DMS53 (cell line): ENCODE data around the gene DHX29.
A peak's percentile ranks its signal among the peaks of the same experiment; 100 is the strongest.

Experiments
- DNase-seq: peaks from one replicate; lab custom pipeline; 2025; lab: John Stamatoyannopoulos, UW

DHX29 gene

GRCh38 chr5:55313870-55314617 is 6.5 kb upstream of the DHX29 start:
- DNase-seq = no peak

DNA sequence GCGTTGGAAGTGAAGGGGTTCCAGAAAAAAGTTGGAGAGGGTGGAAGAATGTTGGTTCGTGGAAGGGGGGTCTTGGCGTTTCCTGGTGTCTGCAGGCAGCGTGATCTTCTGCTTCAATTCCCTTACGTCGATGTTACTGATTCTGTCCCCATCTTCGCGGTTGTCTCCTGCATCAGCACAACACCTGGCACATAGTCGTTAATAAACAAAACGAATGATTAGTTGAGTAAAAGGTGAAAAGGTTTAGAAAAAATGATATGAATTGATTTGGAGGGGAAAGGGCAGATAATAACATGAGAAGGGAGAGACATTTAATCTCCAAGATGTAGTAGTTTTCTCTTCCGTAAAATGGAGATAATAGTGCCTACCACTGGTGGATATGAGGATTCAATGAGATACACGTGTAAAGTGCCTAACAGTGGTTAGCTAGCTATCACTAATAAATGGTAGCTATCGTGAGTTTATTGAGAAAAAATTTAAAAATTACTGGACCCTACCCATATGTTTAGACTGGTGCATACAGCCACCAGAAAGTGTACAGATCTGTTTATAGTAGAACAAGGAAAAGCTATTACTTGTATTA is 851 bp upstream of the DHX29 start:
- DNase-seq = peak; percentile 54

DNA sequence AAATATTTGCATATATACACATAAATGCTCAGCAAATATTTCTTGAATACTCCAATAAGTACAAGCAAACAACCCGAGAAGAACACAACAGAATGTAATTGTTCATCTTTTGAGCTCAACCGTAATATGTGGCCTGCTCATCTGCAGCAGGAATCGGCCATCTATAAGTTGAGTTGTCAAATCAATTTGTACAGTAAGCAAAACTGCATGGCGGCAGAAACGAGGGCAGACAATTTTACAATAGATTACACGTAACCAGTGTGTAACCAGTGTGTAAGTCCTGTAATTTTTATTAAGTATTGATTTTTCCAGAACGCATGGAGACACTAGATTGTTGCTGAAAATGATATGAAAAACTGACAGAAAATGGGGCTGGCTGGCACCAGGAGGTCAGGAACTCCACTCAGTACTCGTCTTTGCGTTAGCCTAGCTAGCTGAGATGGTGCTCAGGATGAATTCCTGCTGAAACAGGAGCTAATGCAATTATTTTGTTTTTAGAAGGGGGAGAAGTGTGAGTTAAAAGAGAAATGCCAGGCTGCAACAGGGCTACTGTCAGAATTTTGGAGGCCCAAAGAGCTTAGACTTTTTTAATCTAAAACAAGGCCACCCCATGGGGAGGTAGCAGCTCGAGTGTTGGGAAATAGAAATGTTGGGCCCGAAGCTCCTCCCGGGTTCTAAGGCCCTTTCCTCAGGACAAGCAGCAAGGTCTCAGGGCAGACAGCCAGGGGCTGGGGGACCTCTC is 682 bp downstream of the DHX29 start:
- peak; percentile 43 for DNase-seq

GRCh38 chr5:55305345-55305744 is 2.1 kb downstream of the DHX29 start:
- DNase-seq = no peak

DNA sequence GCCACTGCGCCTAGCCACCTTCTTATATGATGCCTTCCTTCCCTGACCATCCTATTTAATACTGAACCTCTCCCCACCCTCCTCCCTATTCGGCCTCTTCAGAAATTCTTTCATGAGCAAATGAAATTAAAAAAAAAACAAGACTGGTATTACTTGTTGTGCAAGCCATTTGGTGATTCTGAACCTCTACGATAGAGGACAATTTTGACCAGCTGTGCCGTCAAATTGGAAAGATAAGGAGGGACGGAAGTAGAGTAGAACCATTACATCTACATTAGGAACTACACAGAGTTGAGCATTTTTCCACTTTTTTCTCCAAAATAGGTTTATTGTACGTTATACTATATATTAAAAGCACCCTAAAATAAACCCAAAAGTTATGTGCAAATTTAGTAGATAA is 2.9 kb downstream of the DHX29 start:
- no peak for DNase-seq

DNA sequence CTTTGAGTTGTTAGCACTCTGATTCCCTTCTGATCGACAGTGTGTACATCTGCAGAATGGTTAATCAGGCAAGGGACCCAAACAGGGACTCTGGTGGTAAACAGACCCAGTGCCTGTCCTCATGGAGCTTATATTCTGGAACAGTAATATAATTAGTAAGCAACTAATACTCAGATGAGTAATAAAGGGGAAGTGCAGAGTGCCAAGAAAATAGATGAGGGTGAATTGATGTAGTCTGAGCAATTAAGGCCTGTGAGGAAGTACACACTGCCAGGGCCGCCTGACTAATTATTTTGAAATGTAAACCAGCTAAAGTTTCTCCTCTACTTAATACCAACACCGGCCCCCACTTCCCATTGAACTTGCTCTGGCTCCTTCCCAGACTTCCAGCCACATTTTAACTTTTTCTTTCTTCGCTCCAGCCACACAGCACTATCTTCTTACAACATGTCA is 4.2 kb downstream of the DHX29 start:
- DNase-seq = no peak

- no peak for DNase-seq
Measured at GRCh38 chr5:55300890-55301289, 6.6 kb downstream of the DHX29 start.

DNA sequence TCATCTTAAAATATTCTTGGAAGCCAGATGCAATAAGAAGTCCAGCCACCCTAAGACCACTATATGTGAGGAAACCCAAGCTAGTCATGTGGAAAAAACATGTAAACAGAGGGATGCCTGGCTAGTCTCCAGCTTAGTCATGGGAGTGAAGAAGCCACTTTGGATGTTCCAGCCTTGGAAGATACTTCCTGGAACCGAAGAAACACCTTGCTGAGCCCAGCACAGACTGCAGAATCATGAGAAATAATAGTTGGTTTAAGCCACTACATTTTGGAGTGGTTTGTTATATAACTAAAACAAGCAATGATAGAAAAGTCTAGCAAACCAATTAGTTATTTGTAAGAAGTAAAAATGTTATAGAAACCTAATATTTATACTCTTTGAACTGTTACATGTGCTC is 12.6 kb downstream of the DHX29 start:
- DNase-seq = no peak

- no peak for DNase-seq
Measured at GRCh38 chr5:55290991-55291390, 16.5 kb downstream of the DHX29 start.

DNA sequence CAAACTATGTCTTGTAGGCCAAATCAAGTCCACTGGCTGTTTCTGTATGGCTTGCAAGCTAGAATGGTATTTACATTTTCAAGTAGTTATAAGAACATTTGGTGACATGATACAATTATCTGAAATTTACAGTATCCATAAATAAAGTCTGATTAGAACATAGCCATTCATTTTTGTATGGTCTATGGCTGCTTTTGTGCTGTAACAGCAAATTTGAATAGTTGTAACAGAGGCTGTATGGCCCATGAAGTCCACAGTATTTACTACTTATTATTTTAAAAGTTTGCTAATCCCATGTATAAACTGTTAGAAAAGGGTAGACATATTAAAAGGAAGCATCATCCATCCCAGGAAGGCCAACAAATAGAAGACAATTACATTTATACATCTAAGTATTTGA is 17.7 kb downstream of the DHX29 start:
- no peak for DNase-seq

- DNase-seq = no peak
Measured at GRCh38 chr5:55286411-55286933, 21.0 kb downstream of the DHX29 start.

DNA sequence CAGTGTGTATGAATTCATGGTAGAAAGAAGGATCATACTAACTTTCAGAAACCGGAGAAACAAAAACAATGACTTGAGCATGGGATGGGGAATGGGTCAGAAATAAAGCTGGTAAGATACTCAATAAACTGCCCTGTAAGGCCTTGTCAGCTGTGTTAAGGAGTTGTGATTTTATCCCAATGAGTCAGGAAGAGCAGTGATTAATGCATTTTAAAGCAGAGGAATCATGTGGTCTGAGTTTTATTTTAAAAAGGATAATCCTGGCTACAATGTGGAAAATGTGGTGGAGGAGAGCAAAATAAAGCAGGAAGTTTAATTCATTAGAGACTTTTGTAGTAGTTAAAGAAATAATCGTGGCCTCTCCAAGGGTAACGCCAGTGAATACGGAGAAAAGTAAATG is 28.7 kb downstream of the DHX29 start:
- no peak for DNase-seq

DNA sequence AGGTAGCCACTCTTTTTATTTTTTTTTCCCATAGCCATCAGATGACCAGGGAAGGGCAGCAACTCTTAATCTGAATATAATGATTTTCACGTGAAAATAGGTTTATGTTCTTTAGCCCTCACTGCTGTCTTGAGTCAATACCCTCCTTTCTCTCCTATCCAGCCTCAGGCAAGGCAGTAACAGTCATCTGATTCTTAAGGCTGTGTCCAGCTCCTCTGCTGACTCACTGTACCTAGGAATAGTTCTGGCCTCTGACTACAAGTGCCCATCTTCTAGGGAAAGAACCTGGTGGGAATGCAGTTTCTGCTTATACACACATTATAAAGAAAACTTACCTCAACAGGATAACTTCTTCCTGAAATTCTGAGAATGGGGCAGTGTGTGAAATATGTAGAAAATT is 30.7 kb downstream of the DHX29 start:
- DNase-seq = no peak

GRCh38 chr5:55258339-55258738 is 49.2 kb downstream of the DHX29 start:
- no peak for DNase-seq

- DNase-seq = no peak
Measured at GRCh38 chr5:55254802-55255201, 52.7 kb downstream of the DHX29 start.

DNA sequence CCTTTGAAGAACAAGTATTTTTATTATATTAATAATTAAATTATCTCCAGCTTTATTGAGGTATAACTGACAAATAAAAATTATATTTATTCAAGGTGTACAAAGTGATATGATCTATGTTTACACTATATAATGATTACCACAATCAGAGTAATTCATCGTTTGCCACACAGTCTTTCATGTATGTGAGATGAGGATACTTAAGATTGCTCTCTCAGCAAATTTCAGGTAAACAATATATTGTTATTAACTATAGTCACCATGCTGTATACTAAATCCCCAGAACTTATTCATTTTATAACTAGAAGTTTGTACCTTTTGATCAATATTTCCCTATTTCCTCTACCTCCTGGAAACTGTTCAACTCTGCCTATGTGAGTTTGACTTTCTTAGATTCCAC is 57.4 kb downstream of the DHX29 start:
- DNase-seq = no peak

DNA sequence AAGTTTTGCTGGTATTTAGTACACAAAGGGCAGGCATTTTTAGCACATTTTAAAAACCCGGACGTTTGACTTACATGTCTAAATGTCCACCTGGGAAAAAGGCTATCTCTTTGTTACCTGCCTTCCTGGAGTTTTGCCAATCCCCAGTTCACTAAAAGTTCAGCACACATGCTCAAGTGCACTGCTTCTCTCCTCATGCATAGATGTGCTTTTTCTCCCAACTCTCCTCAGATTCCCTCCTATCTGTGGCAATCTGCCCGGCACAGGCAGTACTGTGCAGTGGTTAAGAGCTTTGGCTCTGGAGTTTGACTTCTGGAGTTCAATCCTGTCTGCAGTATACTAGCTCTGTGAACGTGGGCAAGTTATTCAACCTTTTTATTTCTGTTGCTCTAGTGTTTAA is 65.7 kb downstream of the DHX29 start:
- peak; percentile 35 for DNase-seq

DNA sequence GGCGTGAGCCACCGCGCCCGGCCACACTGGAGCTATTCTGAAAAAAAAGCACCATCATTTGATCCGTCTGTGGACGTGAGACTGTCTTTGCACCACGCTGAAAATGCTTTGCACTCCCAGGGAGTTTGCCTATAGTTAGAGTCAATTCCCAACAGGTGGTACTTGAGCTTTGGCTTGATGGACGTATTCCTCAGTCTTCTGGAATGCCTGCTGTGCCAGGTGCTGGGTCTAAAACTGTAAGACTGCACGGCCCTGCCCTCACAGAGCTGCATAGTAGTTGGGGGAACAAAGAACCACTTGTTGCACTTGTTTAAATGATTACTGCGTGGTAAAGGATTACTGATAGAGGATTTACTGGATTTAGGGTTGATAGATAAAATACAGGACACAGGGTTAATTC is 70.7 kb downstream of the DHX29 start:
- no peak for DNase-seq

GRCh38 chr5:55234121-55234700 is 73.3 kb downstream of the DHX29 start:
- DNase-seq = peak; percentile 73

DNA sequence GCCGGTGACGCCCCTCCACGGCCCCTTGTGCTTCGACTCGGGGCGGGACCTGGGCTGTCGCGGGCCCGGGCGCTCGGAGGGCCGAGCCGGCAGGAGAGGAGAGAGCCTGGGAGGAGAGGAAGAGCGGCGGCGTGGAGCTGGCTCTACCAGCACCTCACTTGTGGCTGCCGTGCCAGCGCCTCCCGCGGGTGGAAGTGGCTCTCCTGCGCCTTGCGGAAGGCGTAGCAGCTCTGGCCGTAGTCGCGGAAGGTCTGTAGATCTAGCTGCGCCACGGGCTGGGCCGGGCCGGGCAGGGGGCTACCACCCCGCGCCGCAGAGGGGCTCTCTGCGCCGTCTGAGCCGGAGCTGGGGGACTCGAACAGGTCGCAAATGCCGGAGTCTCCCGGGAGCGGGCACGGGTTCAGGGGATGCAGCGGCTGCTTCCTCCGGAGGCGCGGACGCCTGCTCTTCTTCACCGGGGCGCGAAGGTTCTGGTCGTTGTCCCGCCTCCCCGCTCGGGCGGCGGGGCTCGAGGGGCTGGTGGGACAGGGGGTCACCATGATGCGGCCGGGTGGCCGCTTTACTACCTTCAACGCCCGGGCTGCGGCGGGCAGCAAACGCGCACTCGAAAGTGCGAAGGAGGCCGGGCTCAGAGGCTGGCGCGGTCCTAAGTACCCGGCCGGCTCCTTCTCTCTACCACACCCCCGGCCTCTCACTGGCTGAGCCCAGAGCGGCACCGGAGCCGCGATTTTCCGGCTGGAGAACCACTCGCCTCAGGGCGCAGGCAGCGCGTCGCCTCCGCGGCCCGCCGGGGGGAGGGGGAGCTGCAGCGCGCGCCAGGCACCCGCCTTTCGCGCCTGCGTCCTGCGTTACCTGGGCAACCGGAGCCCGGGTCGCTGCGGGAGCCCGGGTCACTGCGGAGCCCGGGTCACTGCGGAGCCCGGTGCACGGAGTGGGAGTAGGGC is 74.2 kb downstream of the DHX29 start, which contains the start of gene CCNO:
TSS of gene CCNO (minus strand) at position 624 of the 944 bp plus-strand sequence. CDS start at position 539, 85 bp downstream.
- DNase-seq = peak; percentile 98

GRCh38 chr5:55232271-55232984 is 75.1 kb downstream of the DHX29 start:
- DNase-seq = peak; percentile 87
